Trophoblast cell (in vitro differentiated cells and primary cell): ENCODE measurements around the gene MLXIP.

Experiments used
- DNase-seq, 2 donors: peaks; one replicate each; pipeline ENCODE4 v3.0.0-alpha.2; 2016
- H2AFZ ChIP-seq: 2 replicates; pipeline ENCODE4 v1.6.1; 2013; ENCODE audit warnings: low read length, moderate library complexity, mild to moderate bottlenecking; ENCODE audit not compliant: insufficient read depth, poor library complexity
- H2AK5ac ChIP-seq: 2 replicates; pipeline ENCODE4 v1.6.1; 2013; ENCODE audit warnings: mild to moderate bottlenecking, low read length
- H2BK120ac ChIP-seq: 2 replicates; pipeline ENCODE4 v1.6.1; 2013; ENCODE audit warnings: low read length, mild to moderate bottlenecking, moderate library complexity; ENCODE audit not compliant: insufficient read depth, poor library complexity
- H2BK12ac ChIP-seq: 2 replicates; pipeline ENCODE4 v1.6.1; 2013; ENCODE audit warnings: mild to moderate bottlenecking, low read length, moderate library complexity
- H2BK5ac ChIP-seq: 2 replicates; pipeline ENCODE4 v1.6.1; 2013; ENCODE audit warnings: low read length, low read depth, moderate library complexity, mild to moderate bottlenecking; ENCODE audit not compliant: poor library complexity
- H3K14ac ChIP-seq: 2 replicates; pipeline ENCODE4 v1.6.1; 2013; ENCODE audit warnings: mild to moderate bottlenecking, low read length
- H3K18ac ChIP-seq: 2 replicates; pipeline ENCODE4 v1.6.1; 2013; ENCODE audit warnings: mild to moderate bottlenecking, low read length
- H3K23ac ChIP-seq: 2 replicates; pipeline ENCODE4 v1.6.1; 2013; ENCODE audit warnings: low read length
- H3K27ac ChIP-seq: 2 replicates; pipeline ENCODE4 v1.5.1; 2013; ENCODE audit warnings: low read depth, mild to moderate bottlenecking, inconsistent platforms, low read length, moderate library complexity
- H3K27me3 ChIP-seq: 2 replicates; pipeline ENCODE4 v1.6.1; 2013; ENCODE audit warnings: inconsistent platforms, mild to moderate bottlenecking, low read length, moderate library complexity; ENCODE audit not compliant: insufficient read depth
- H3K36me3 ChIP-seq, 2 experiments: 1 replicate in 1 of 2; 2 replicates in 1 of 2; pipeline ENCODE4 v1.6.1; 2013; ENCODE audit warnings: low read length in 2 of 2, mild to moderate bottlenecking in 2 of 2, moderate library complexity in 1 of 2; ENCODE audit not compliant: insufficient read depth in 2 of 2, control insufficient read depth in 1 of 2
- H3K4ac ChIP-seq: 2 replicates; pipeline ENCODE4 v1.6.1; 2013; ENCODE audit warnings: low read depth, mild to moderate bottlenecking, low read length, moderate library complexity
- H3K4me1 ChIP-seq, 2 experiments: 1 replicate in 1 of 2; 2 replicates in 1 of 2; pipeline ENCODE4 v1.6.1; 2013; ENCODE audit warnings: low read length in 2 of 2, mild to moderate bottlenecking in 2 of 2, moderate library complexity in 1 of 2; ENCODE audit not compliant: insufficient read depth in 2 of 2, control insufficient read depth in 1 of 2
- H3K4me2 ChIP-seq: 2 replicates; pipeline ENCODE4 v1.6.1; 2013; ENCODE audit warnings: inconsistent platforms, mild to moderate bottlenecking, low read length, moderate library complexity
- H3K4me3 ChIP-seq: 2 replicates; pipeline ENCODE4 v1.5.1; 2013; ENCODE audit warnings: mild to moderate bottlenecking, low read depth, low read length, inconsistent platforms
- H3K79me1 ChIP-seq: one replicate; pipeline ENCODE4 v1.6.1; 2013; ENCODE audit warnings: low read length
- H3K79me2 ChIP-seq: 2 replicates; pipeline ENCODE4 v1.6.1; 2013; ENCODE audit warnings: low read length, mild to moderate bottlenecking; ENCODE audit not compliant: control insufficient read depth, insufficient read depth, poor library complexity
- H3K9ac ChIP-seq: 2 replicates; pipeline ENCODE4 v1.6.1; 2013; ENCODE audit warnings: mild to moderate bottlenecking, low read length
- H3K9me3 ChIP-seq: 2 replicates; pipeline ENCODE4 v1.6.1; 2013; ENCODE audit warnings: low read depth, mild to moderate bottlenecking, control low read depth, inconsistent platforms, low read length; ENCODE audit not compliant: insufficient read depth
- H4K12ac ChIP-seq: 2 replicates; pipeline ENCODE4 v1.6.1; 2013; ENCODE audit warnings: low read depth, mild to moderate bottlenecking, low read length, moderate library complexity
- H4K8ac ChIP-seq: 2 replicates; pipeline ENCODE4 v1.6.1; 2013; ENCODE audit warnings: low read depth, mild to moderate bottlenecking, low read length, moderate library complexity
- H4K91ac ChIP-seq: one replicate; pipeline ENCODE4 v1.6.1; 2013; ENCODE audit warnings: low read depth, mild to moderate bottlenecking, low read length, moderate library complexity
- WGBS: extraction: QIAGEN DNeasy Blood & Tissue Kit; methylation state at CpG from one replicate; pipeline ENCODE4 v1.1.7; 2013; ENCODE audit warnings: missing lambda C conversion rate; ENCODE audit not compliant: insufficient read length, insufficient coverage; ENCODE audit errors: extremely low coverage; 5-methylcytosine and 5-hydroxymethylcytosine counted together

The MLXIP gene

DNA sequence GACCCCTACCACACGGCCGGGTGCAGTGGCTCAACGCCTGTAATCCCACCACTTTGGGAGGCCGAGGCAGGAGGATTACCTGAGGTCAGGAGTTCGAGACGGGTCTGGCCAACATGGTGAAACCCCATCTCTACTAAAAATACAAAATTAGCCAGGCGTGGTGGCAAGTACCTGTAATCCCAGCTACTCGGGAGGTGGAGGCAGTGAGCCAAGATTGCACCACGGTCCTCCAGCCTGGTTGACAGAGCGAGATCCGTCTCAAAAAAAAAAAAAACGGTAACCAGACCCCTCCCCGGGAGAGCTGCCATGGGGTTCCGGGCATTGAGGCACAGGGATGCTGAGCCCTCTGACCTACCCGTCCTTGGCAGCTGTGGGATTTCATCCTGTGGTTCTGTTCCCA, 35.1 kb upstream of the MLXIP start:
- Histone ChIP-seq H3K9ac (no peak overlapping the region), H4K8ac (no peak overlapping the region), H3K9me3 (peaks cover 3% of the 10 kb centered on the region), H3K4me1 (no peaks in the 10 kb centered on the region), H3K4me2 (no peak overlapping the region), H3K79me2 (no peaks in the 10 kb centered on the region), H3K4me3 (no peak overlapping the region), H3K36me3 (peaks cover 9 to 10% of the 10 kb centered on the region in 2 experiments), H3K27me3 (no peaks in the 10 kb centered on the region), H2BK5ac (no peak overlapping the region), H2BK120ac (no peak overlapping the region), H4K12ac (no peak overlapping the region), H3K4ac (no peak overlapping the region), H3K18ac (no peak overlapping the region), H2AFZ (no peak overlapping the region), H3K27ac (no peak overlapping the region), H4K91ac (no peak overlapping the region), H3K14ac (no peak overlapping the region), H3K23ac (no peak overlapping the region), H2AK5ac (no peak overlapping the region), H3K79me1 (no peaks in the 10 kb centered on the region), H2BK12ac (no peak overlapping the region)
- no CpG with 5 or more reads among the region's 15 CpGs for WGBS
- DNase-seq = no peak

DNA sequence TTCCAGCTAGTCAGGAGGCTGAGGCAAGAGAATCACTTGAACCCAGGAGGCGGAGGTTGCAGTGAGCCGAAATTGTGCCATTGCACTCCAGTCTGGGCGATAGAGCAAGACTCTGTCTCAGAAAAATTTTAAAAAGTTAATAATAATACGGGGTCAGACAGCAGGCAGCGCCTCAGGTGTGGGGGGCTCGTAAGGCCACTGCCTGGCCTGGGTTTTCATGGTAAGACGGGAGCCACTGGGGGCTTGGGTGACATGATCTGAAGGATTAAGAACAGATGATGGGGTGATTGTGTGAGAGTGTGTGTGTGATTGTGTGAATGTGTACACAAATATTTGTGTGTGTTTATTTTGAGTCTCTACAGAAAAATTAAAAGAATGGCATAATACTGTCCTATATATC, 33.3 kb upstream of the MLXIP start:
- Histone ChIP-seq H3K18ac (no peak overlapping the region), H2BK5ac (no peak overlapping the region), H3K4ac (no peak overlapping the region), H4K12ac (no peak overlapping the region), H4K8ac (no peak overlapping the region), H2AFZ (no peak overlapping the region), H2BK12ac (no peak overlapping the region), H4K91ac (no peak overlapping the region), H3K27ac (no peak overlapping the region), H3K79me1 (no peaks in the 10 kb centered on the region), H3K9me3 (peaks cover 3% of the 10 kb centered on the region), H3K4me2 (no peak overlapping the region), H3K14ac (no peak overlapping the region), H3K79me2 (no peaks in the 10 kb centered on the region), H3K23ac (no peak overlapping the region), H3K4me1 (no peaks in the 10 kb centered on the region), H3K4me3 (no peak overlapping the region), H2BK120ac (no peak overlapping the region), H2AK5ac (no peak overlapping the region), H3K9ac (no peak overlapping the region), H3K27me3 (no peaks in the 10 kb centered on the region), H3K36me3 (peaks cover 9 to 10% of the 10 kb centered on the region in 2 experiments)
- no peak for DNase-seq
- WGBS = no CpG with 5 or more reads among the region's 7 CpGs

DNA sequence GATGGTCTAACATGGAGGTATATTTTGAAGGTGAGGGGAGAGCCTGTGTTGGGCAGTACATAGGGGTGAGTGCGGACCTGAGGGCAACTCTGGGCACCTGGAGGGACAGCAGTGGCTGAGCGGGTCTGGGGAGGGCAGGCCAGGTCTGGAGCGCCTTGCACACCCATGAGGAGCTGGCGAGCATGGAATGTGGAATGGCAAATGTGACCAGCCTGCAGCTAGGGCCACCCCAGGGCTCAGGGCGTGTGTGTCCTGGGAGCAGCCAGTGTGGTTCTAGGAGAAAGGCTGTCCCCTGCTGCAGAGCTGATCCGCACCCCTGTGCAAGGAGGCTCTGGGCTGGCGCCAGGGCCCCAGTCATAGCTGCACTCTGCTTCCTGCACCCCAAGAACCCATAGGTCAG, 32.4 kb upstream of the MLXIP start:
- no peak overlapping the region for H2AK5ac ChIP-seq
- no peaks in the 10 kb centered on the region for H3K27me3 ChIP-seq
- no peaks in the 10 kb centered on the region for H3K79me1 ChIP-seq
- H2BK5ac ChIP-seq = no peak overlapping the region
- H2BK120ac ChIP-seq = no peak overlapping the region
- no peak overlapping the region for H3K9ac ChIP-seq
- no peaks in the 10 kb centered on the region for H3K79me2 ChIP-seq
- DNase-seq = no peak
- H2BK12ac ChIP-seq = no peak overlapping the region
- WGBS = no CpG with 5 or more reads among the region's 7 CpGs
- H3K9me3 ChIP-seq = peaks cover 3% of the 10 kb centered on the region
- H3K18ac ChIP-seq = no peak overlapping the region
- H2AFZ ChIP-seq = no peak overlapping the region
- H3K23ac ChIP-seq = no peak overlapping the region
- H3K27ac ChIP-seq = no peak overlapping the region
- H3K4me3 ChIP-seq = no peak overlapping the region
- no peak overlapping the region for H3K4me2 ChIP-seq
- H3K14ac ChIP-seq = no peak overlapping the region
- H4K8ac ChIP-seq = no peak overlapping the region
- no peaks in the 10 kb centered on the region for H3K4me1 ChIP-seq
- no peak overlapping the region for H4K91ac ChIP-seq
- no peak overlapping the region for H3K4ac ChIP-seq
- no peak overlapping the region for H4K12ac ChIP-seq
- H3K36me3 ChIP-seq = peaks cover 9 to 10% of the 10 kb centered on the region in 2 experiments

DNA sequence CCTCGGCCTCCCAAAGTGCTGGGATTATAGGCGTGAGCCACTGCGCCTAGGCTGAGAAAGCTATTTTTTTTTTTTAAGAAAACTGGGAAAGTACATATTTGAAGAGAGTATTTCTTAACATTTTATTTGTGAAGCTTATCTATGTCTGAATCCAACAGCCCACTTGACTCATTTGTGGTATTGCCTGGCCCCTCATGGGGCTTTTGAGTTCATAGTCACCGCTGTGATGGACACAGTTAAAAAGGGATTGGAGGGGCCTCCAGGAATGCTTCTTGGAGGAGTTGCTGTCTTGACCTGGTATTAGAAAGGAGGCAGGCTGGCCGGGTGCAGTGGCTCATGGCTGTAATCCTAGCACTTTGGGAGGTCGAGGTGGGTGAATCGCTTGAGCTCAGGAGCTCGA, 30.4 kb upstream of the MLXIP start:
- Histone ChIP-seq H2AK5ac (no peak overlapping the region), H3K9ac (no peak overlapping the region), H2BK12ac (no peak overlapping the region), H3K14ac (no peak overlapping the region), H2AFZ (no peak overlapping the region), H3K4me3 (no peak overlapping the region), H4K8ac (no peak overlapping the region), H3K4ac (no peak overlapping the region), H4K91ac (no peak overlapping the region), H2BK5ac (no peak overlapping the region), H3K36me3 (peaks cover 9 to 10% of the 10 kb centered on the region in 2 experiments), H3K79me2 (no peaks in the 10 kb centered on the region), H4K12ac (no peak overlapping the region), H3K18ac (no peak overlapping the region), H3K79me1 (no peaks in the 10 kb centered on the region), H3K4me1 (no peaks in the 10 kb centered on the region), H3K9me3 (peaks cover 3% of the 10 kb centered on the region), H3K27me3 (no peaks in the 10 kb centered on the region), H3K4me2 (no peak overlapping the region), H2BK120ac (no peak overlapping the region), H3K27ac (no peak overlapping the region), H3K23ac (no peak overlapping the region)
- DNase-seq = no peak
- no CpG with 5 or more reads among the region's 8 CpGs for WGBS
